ENCODE data around the gene NAA16.

- TF ChIP-seq, protein P1, sequence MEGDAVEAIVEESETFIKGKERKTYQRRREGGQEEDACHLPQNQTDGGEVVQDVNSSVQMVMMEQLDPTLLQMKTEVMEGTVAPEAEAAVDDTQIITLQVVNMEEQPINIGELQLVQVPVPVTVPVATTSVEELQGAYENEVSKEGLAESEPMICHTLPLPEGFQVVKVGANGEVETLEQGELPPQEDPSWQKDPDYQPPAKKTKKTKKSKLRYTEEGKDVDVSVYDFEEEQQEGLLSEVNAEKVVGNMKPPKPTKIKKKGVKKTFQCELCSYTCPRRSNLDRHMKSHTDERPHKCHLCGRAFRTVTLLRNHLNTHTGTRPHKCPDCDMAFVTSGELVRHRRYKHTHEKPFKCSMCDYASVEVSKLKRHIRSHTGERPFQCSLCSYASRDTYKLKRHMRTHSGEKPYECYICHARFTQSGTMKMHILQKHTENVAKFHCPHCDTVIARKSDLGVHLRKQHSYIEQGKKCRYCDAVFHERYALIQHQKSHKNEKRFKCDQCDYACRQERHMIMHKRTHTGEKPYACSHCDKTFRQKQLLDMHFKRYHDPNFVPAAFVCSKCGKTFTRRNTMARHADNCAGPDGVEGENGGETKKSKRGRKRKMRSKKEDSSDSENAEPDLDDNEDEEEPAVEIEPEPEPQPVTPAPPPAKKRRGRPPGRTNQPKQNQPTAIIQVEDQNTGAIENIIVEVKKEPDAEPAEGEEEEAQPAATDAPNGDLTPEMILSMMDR (IDR thresholded peaks at IDR 0.05; ENCODE audit: poor library complexity, severe bottlenecking) = no peak
- TF ChIP-seq EZH2 (IDR thresholded peaks at IDR 0.05; ENCODE audit: borderline replicate concordance, insufficient read depth, low read length, poor library complexity, severe bottlenecking) = no peak
Measured at GRCh38 chr13:41345914-41346589, 35.0 kb downstream of the NAA16 start.
